Stimulated activated naive CD4-positive, alpha-beta T cell treated with Interleukin-2 at 50 U/mL for 16 hours (primary cell): Measurements from ENCODE around the gene EPHB4.
A peak's percentile ranks its signal among the peaks of the same experiment; 100 is the strongest.
"Not testable (repeated sequence)": the region's sequence is repeated elsewhere in the genome, so short reads cannot be mapped to it uniquely, and the experiment has no call there.

Experiments used
- DNase-seq: peaks from one replicate; lab custom pipeline; 2025; lab: John Stamatoyannopoulos, UW

EPHB4 gene

DNA sequence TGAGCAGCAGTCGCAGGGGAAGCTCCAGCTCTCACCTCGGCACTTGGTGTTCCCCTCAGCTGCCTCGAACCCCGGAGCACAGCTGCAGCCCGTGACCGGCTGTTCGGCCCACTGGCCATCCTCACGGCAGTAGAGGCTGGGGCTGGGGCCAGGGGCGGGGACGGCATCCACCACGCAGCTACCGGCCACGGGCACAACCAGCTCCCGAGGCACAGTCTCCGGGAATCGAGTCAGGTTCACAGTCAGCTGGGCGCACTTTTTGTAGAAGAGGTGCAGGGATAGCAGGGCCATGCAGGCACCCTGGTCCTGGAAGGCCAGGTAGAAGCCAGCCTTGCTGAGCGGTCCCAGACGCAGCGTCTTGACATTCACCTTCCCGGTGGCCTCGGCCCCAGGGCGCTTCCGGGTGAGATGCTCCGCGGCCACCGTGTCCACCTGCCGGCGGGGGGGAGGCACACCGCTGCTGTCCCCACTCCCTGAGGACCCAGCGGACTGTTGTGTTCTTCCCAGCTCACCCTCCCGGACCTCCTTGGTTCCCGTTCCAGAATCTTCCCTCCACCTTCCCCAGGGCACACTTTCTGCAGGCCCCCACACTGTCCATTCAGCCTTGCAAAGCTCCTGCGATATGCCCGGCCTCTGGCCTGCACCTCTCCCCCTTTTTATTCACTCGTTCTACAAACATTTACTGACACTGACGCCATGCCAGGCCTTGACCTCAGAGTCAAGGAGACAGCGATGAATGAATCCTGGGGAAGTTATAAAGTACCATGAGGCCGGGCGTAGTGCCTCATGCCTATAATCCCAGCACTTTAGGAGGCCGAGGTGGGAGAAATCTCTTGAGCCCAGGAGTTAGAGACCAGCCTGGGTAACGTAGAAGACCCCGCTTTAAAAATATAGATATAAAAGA, 4.8 kb downstream of the EPHB4 start:
- no peak for DNase-seq

DNA sequence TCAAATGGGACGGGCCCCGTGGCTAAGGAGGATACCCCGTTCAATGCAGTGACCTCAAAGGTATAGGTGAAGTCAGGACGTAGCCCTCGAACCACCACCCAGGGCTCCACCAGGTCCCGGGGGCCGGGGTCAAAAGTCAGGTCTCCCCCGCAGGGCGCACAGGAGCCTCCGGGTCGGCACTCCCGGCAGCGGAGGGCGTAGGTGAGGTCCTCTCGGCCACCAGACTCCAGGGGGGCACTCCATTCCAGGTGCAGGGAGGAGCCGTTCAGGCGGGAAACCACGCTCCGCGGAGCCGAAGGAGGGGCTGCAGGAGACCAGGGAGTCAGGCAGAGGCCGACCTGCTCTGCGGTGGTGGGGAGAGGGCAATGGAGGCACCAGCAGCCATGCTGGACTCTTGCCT, 7.7 kb downstream of the EPHB4 start:
- no peak for DNase-seq

DNA sequence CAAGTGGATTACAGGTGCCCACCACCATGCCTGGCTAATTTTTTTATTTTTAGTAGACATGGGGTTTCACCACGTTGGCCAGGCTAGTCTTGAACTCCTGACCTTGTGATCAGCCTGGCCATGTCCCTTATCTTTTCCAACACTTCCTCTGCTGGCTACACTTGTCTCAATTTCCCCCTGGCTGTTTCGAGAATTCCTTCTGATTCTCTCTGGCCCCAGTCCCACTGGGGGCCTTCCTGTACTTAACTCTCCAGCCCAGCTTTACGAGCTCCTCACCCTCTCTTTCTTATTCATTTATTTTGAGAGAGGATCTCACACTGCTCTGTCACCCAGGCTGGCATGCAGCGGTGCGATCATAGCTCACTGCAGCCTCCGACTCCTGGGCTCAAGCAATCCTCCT, 8.5 kb downstream of the EPHB4 start:
- no peak for DNase-seq

DNA sequence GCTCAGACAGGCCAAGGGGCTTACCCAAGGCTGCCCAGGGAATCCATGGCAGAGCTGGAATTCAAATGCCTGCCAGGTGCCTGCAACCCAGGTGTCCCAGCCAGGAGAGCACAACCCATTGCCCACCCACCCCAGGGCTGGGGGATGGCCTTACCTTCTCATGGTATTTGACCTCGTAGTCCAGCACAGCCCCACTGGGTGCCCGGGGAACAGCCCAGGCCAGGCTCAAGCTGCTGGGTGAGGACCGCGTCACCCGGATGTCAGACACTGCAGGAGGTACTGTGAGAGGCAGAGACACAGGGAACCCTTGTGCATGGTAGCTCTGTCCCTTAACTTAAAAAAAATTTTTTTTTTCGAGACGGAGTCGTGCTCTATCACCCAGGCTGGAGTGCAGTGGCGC, 9.0 kb downstream of the EPHB4 start:
- no peak for DNase-seq

GRCh38 chr7:100817097-100817496, 10.2 kb downstream of the EPHB4 start:
- no peak for DNase-seq

DNA sequence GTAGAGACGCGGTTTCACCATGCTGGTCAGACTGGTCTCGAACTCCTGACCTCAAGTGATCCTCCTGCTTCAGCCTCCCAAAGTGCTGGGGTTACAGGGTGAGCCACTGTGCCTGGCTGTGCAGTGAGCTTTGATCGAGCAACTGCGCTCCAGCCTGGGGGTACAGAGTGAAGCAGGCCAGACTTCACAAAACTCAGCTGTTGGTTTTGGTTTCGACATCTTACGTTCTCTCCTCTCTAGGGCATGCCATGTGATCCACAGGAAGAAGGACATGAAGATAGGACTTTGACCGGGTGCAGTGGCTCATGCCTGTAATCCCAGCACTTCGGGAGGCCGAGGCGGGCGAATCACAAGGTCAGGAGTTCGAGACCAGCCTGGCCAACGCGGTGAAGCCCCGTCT, 10.8 kb downstream of the EPHB4 start:
- DNase-seq, result not testable (repeated sequence)

DNA sequence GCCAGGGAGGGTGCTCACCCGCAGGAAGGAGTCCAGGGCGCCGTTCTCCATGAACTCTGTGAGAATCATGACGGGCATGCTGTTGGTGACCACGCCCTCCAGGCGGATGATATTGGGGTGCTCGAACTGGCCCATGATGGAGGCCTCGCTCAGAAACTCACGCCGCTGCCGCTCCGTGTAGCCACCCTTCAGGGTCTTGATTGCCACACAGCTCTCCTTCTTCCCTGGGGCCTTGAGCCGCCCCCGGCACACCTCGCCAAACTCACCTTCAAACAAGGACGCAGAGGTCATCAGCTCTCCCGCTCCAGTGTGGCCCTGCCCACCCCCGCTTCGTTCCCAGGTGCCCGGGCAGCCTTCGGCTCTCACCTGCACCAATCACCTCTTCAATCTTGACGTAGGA, 14.6 kb downstream of the EPHB4 start:
- DNase-seq, result no peak

DNA sequence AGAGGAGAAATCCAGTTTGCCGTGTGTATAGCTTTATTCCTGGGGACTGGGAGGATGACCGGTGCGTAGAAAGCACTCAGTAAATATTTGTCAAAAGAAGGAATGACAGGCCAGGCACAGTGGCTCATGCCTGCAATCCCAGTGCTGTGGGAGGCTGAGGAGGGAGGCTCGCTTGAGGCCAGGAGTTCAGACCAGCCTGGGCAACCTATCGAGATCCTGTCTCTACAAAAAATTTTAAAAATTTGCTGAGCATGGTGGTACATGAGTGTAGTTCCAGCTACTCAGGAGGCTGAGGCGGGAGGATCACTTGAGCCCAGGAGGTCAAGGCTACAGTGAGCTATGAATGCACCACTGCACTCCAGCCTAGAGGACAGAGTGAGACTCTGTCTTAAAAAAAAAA, 15.8 kb downstream of the EPHB4 start:
- DNase-seq, result no peak

GRCh38 chr7:100808354-100808875, 18.9 kb downstream of the EPHB4 start:
- DNase-seq, result no peak

DNA sequence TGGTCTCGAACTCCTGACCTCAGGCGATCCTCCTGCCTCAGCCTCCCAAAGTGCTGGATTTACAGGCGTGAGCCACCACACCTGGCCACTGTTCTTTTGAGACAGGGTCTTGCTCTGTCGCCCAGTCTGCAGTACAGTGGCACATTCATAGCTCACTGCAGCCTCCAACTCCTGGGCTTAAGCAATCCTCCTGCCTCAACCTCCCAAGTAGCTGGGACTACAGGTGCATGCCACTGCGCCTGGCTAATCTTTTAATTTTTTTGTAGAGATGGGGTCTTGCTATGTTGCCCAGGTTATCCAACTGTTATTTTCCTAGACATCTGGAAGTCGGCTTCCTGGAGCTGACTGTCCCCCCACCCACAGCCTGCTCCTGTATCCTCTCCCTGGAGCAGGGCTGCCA, 20.4 kb downstream of the EPHB4 start:
- DNase-seq, result not testable (repeated sequence)

GRCh38 chr7:100806276-100806675, 21.0 kb downstream of the EPHB4 start:
- DNase-seq, result no peak

DNA sequence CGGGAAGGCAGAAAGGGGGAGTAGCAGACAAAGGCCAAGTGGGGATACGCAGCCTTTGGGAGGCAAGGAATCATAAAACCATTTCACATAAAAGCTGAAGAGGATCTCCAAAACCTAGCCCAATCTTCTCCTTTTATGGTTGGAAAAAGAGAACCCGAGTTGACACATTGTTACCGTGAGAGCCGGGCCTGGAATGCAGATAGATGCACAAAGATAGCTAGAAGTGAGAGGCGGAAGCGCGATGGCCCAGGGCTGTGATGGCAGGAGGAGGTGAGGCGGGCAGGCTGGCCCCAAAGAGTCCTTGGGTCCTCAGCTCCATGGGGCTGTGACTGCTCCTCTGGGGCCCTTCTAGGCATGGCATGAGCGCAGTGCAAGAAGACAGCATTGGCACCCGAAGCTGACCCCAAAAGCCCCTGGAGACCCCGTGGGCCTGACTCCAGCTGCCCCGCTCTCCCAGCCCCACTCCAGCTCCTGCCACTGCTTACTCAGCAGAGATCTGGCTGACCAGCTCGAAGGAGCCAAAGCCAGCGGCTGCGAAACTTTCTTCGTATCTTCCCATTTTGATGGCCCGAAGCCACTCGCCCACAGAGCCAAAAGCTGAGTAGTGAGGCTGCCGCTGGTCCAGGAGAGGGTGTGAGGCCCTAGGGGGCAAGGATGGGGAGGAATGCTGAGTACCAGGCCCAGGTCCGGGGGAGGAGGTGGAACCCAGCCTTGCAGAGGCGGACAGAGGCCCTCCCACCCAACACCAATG, 22.5 kb downstream of the EPHB4 start:
- DNase-seq, result no peak

DNA sequence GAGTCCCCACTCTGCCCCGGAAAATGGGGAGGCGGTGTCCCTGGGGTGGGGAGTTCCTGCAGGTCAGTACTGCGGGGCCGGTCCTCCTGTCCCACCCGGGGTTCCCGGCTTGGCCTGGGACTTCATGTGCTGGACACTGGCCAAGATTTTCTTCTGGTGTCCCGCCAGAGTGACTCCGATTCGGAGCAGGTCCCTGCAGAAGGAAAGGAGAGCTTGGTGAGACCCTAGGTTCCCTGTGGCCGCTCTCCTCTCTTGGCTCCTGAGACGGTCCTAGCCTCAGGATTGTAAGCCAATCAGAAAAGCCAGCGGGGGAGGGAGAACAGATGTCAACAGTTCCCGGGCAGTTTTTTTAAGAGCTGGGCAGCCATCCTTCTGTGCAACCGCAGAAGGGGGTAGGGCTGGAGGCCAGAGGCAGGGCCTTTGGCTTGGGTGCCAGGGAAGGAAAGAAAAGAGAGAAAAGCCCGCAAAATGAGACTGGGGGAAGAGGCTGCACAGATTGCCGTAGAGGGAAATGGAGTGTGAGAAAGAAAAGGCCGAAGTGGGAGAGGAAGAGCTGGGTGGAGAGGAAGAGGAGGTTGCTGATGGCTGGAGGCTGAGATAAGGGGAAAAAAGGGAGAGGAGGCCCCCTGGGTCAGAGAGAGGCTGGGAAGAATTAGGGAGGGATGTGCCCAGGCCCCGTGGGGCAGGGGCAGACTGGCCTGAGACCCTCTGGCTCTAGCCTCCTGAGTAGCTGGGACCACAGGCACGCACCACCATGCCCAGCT, 23.7 kb downstream of the EPHB4 start:
- no peak for DNase-seq

- no peak for DNase-seq
Observed at GRCh38 chr7:100802951-100803350, 24.4 kb downstream of the EPHB4 start.

DNA sequence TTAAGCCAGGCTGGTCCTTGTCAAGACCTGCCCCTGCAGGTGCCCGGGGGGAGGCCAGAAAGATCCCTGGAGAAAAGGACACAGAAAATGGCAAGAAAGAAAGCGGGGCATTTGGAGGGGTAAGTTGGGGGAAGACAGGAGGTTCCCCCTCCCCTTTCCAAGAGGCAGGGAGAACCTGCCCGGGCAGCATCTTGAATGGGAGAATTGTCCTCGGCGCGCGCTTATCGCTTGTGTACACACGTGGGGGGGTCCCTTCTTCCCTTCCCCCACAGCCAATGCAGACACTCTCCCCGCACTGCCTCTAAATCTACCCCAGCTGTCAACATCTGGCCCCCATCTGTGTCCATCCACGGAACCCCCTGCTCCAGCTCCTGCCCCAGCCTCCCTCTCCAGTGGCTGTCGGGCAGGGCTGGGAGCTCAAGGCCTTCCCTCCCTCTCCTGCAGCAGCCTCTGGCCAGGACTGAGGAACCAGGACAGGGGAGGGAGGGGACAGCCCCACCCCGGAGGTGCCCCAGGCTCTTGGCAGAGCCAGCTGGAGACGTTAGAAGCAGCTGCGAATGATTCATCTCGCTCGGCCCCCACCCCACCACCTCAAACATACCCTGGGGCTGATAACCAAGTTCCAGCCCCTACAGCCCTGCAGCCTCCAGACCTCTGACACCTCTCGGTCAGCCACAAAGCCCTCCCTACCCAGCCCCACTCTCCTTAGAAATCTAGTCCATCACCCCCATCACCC, 25.3 kb downstream of the EPHB4 start:
- DNase-seq, result no peak

DNA sequence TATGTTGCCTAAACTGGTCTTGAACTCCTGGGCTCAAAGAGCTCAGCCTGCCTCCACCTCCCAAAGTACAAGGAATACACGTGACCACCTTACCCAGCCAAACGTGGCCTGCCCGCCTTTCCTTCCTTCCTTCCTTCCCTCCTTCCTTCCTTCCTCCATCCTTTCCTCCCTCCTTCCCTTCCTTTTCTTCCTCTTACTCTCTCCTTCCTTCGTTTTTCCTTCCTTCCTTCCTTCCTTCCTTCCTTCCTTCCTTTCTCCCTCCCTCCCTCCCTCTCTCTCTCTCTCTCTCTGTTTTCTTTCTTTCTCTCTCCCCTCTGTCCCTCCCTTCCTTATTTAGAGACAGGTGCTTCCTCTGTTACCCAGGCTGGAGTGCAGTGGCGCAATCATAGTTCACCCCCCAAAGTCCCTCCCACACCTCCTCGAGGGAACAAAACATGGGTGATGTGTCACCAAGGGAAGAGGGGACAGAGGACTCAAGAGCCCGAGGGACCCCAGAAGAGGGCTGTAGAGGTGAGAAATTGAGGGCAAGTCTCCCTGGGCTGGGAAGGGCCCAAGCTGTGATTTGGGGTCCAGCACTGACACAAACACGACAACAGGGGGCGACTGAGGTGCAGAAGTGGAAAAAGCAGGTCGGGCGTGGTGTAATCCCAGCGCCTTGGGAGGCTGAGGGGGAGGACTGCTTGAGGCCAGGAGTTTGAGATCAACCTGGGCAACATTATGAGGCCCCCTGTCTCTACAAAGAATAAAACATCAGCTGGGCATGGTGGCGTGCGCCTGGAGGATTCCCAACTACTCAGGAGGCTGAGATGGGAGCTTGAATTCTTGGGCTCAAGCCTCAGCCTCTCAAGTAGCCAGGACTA, 28.1 kb downstream of the EPHB4 start:
- DNase-seq, result peak; percentile 13

- no peak for DNase-seq
Observed at GRCh38 chr7:100794741-100795140, 32.6 kb downstream of the EPHB4 start.

DNA sequence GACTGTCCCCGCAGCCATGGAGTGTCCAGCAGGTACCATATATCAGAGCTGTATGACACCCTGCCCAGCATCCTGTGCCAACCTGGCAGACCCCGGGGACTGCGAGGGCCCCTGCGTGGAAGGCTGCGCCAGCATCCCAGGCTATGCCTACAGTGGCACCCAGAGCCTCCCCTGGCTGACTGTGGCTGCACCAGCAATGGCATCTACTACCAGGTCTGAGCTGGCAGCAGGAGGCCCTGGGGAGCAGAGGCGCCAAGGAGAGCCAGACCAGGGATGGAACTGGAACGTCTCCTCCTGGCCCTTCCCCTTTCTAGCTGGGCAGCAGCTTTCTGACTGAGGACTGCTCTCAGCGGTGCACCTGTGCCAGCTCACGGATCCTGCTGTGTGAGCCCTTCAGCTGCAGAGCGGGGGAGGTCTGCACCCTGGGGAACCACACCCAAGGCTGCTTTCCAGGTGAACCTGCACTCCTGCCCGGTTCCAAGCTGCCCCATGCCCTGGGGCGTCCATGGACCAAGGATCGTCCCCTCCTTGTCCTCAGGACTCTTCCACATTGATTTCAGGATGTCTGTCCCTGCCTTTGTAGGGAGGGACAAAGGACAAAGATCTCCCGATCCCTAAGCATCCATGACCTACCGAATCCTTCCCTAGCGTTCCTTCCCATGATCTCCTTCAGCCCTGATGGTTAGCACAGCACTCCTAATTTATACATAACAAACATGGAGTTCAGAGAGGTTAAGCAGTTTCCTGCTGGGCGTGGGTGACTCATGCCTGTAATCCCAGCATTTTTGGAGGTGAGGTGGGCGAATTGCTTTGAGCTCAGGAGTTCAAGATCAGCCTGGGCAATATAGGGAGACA, 33.3 kb downstream of the EPHB4 start:
- DNase-seq, result no peak

DNA sequence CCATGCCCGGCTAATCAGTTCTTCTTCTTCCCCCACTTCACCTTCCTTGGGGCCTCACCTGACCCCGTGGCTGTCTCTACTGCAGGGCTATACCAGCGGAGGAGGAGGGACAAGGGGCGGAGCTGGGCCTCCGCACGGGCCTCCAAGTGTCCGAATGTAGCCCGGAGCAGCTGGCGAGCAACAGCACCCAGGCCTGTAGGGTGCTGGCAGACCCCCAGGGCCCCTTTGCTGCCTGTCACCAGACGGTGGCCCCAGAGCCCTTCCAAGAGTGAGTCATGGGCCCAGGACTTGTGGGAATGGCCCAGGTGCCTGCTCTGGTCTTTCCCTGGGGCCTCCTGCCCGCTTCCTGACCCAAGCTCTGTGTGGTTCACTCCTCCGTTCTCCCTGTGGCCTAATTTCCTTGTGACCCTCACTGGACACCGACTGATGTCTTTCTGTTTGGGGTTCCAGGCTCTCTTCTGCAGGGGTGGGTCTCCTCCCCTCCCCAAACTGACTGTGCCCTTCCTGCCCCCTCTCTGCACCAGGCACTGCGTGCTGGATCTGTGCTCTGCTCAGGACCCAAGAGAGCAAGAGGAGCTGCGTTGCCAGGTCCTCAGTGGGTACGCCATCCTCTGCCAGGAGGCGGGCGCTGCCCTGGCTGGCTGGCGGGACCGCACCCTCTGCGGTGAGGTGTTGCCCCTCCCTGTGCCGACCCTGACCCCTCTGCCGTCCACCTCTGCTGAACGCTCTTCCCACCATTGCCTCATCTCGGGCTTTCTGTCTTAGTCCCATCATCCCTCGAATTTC, 35.2 kb downstream of the EPHB4 start:
- DNase-seq, result no peak
